ENCODE measurements around the gene TEDC1.

DNA sequence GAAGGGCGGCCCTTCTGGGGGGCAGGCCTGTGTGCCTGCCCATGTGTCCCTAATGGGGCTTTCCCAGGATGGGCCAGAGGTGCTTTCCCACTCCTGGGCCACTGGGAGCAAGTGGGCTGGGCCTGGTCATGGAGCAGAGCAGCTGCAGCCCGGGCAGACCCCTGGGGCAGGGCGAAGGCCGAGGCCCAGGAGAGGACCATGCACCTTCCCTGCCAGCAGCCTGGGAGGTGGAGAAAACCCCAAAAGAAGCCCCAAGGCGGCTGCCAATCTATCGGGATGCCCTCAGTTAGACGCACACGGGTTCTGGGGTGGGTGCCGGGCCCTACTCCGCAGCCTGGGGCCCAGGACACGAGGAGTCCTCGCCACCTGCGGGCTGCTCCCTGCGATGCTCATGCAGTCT, 32.5 kb upstream of the TEDC1 start:
- no peak for TF ChIP-seq POLR2A (IDR thresholded peaks at IDR 0.05)
- TF ChIP-seq, protein P1, sequence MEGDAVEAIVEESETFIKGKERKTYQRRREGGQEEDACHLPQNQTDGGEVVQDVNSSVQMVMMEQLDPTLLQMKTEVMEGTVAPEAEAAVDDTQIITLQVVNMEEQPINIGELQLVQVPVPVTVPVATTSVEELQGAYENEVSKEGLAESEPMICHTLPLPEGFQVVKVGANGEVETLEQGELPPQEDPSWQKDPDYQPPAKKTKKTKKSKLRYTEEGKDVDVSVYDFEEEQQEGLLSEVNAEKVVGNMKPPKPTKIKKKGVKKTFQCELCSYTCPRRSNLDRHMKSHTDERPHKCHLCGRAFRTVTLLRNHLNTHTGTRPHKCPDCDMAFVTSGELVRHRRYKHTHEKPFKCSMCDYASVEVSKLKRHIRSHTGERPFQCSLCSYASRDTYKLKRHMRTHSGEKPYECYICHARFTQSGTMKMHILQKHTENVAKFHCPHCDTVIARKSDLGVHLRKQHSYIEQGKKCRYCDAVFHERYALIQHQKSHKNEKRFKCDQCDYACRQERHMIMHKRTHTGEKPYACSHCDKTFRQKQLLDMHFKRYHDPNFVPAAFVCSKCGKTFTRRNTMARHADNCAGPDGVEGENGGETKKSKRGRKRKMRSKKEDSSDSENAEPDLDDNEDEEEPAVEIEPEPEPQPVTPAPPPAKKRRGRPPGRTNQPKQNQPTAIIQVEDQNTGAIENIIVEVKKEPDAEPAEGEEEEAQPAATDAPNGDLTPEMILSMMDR (IDR thresholded peaks at IDR 0.05), result no peak
